SK-N-SH (cell line): ENCODE data around the gene NT5DC3. TPM values are rescaled to one million over a fixed set of nuclear protein-coding genes. Genes with fewer than 3 reads are reported as not detected.

ENCODE experiments used
- CTCF ChIA-PET: fragments of 300-600, 350-600 bp; formaldehyde crosslinking; extraction: SDS; loops from one replicate; lab custom pipeline; 2021; lab: Yijun Ruan, JAX
- POLR2A ChIA-PET: fragments of 350-600 bp; sonication (Branson Sonifier 250); formaldehyde crosslinking; extraction: SDS; loops from one replicate; lab custom pipeline; 2020; ENCODE audit warnings: antibody characterized with exemption, inconsistent platforms; lab: Yijun Ruan, JAX
- DNase-seq: peaks from one replicate; pipeline ENCODE4 v3.0.0; 2012
- H2AFZ ChIP-seq: fragments of 200-600 bp; sonication (generic); 2 replicates; pipeline ENCODE4 v1.8.1; 2016; ENCODE audit warnings: antibody characterized with exemption, mild to moderate bottlenecking, low read depth
- H3F3A ChIP-seq: fragments of 200-600 bp; sonication (generic); replicated peaks from 2 replicates; pipeline ENCODE3; 2016; ENCODE audit warnings: antibody characterized with exemption, mild to moderate bottlenecking; ENCODE audit not compliant: insufficient read depth
- H3K27ac ChIP-seq, 2 experiments: fragments of 200-500 bp in 1 of 2; fragments of 200-600 bp in 1 of 2; sonication (Bioruptor generic) in 1 of 2; sonication (generic), shearing (Covaris generic) in 1 of 2; 2 replicates each; pipeline versions ENCODE4 v1.5.1 to v1.6.1; 2014 to 2016; ENCODE audit warnings: low read depth in 2 of 2, inconsistent platforms in 1 of 2, low read length in 1 of 2, mild to moderate bottlenecking in 1 of 2, mixed read lengths in 1 of 2
- H3K27me3 ChIP-seq: fragments of 200-600 bp; sonication (generic), shearing (Covaris generic); 2 replicates; pipeline ENCODE4 v1.6.1; 2016; ENCODE audit warnings: mixed run types; ENCODE audit not compliant: insufficient read depth
- H3K36me3 ChIP-seq, 2 experiments: fragments of 200-500 bp in 1 of 2; fragments of 200-600 bp in 1 of 2; sonication (Bioruptor generic) in 1 of 2; sonication (generic) in 1 of 2; replicated peaks in 1 of 2; 2 replicates each; pipeline versions ENCODE3 to v1.5.1; 2014 to 2016; ENCODE audit warnings: low read length in 1 of 2, mild to moderate bottlenecking in 1 of 2; ENCODE audit not compliant: insufficient read depth in 2 of 2, control insufficient read depth in 1 of 2
- H3K4me1 ChIP-seq, 2 experiments: fragments of 200-500 bp in 1 of 2; fragments of 200-600 bp in 1 of 2; sonication (Bioruptor generic) in 1 of 2; sonication (generic), shearing (Covaris generic) in 1 of 2; 2 replicates each; pipeline versions ENCODE4 v1.5.1 to v1.6.1; 2014 to 2016; ENCODE audit warnings: low read depth in 1 of 2, low read length in 1 of 2, mixed run types in 1 of 2; ENCODE audit not compliant: insufficient read depth in 2 of 2, control insufficient read depth in 1 of 2
- H3K4me2 ChIP-seq: fragments of 200-600 bp; sonication (generic), shearing (Covaris generic); 2 replicates; pipeline ENCODE4 v1.6.1; 2017; ENCODE audit warnings: mixed run types
- H3K4me3 ChIP-seq, 2 experiments: fragments of 200-500 bp in 1 of 2; fragments of 200-600 bp in 1 of 2; sonication (Bioruptor generic) in 1 of 2; sonication (generic), shearing (Covaris generic) in 1 of 2; 2 replicates each; pipeline versions ENCODE4 v1.5.1 to v1.8.1; 2014 to 2016; ENCODE audit warnings: low read depth in 2 of 2, inconsistent platforms in 1 of 2, low read length in 1 of 2, mild to moderate bottlenecking in 1 of 2, mixed read lengths in 1 of 2, moderate library complexity in 1 of 2
- H3K79me2 ChIP-seq: fragments of 200-600 bp; sonication (generic); 2 replicates; pipeline ENCODE4 v1.8.1; 2017; ENCODE audit warnings: mild to moderate bottlenecking; ENCODE audit not compliant: insufficient read depth
- H3K9ac ChIP-seq: fragments of 200-600 bp; sonication (generic); 2 replicates; pipeline ENCODE4 v1.6.1; 2017; ENCODE audit warnings: mixed run types
- H3K9me2 ChIP-seq: fragments of 200-600 bp; sonication (generic); 2 replicates; pipeline ENCODE4 v1.6.1; 2017; ENCODE audit warnings: mixed run types
- H3K9me3 ChIP-seq: fragments of 200-600 bp; sonication (generic); 2 replicates; pipeline ENCODE4 v1.6.1; 2017; ENCODE audit warnings: mixed run types, mild to moderate bottlenecking, moderate library complexity
- H4K20me1 ChIP-seq: fragments of 200-600 bp; sonication (generic); 2 replicates; pipeline ENCODE4 v1.6.1; 2017; ENCODE audit warnings: mild to moderate bottlenecking, mixed run types; ENCODE audit not compliant: insufficient read depth
- CHD2 ChIP-seq: fragments of 150-350 bp; IDR thresholded peaks from 2 replicates; pipeline ENCODE4 v1.6.1; 2018; ENCODE audit warnings: low read length; ENCODE audit not compliant: partially characterized antibody
- CTCF ChIP-seq: fragments of 200-600 bp; sonication (generic); IDR thresholded peaks from 2 replicates; pipeline ENCODE4 v1.6.1; 2017; ENCODE audit warnings: antibody characterized with exemption, mild to moderate bottlenecking, moderate library complexity
- EP300 ChIP-seq, 2 experiments: IDR thresholded peaks; 2 replicates each; pipeline versions ENCODE4 v1.4.0 to v1.6.1; 2012; ENCODE audit warnings: borderline replicate concordance in 1 of 2, low read depth in 1 of 2, low read length in 1 of 2
- EZH2phosphoT487 ChIP-seq: fragments of 200-600 bp; sonication (generic); IDR thresholded peaks from 2 replicates; pipeline ENCODE4 v1.6.1; 2017; ENCODE audit warnings: low read depth, mixed run types, mild to moderate bottlenecking, antibody characterized with exemption, moderate library complexity, borderline replicate concordance
- FOXJ3 ChIP-seq: sonication (generic); formaldehyde crosslinking; IDR thresholded peaks from 2 replicates; pipeline ENCODE4 v1.5.1; 2020; ENCODE audit warnings: mild to moderate bottlenecking, missing genetic modification reagents
- FOXM1 ChIP-seq: IDR thresholded peaks from 2 replicates; pipeline ENCODE4 v1.4.0; 2012; ENCODE audit warnings: low read depth, mild to moderate bottlenecking
- GABPA ChIP-seq: IDR thresholded peaks from 2 replicates; pipeline ENCODE4 v1.4.0; 2012; ENCODE audit warnings: low read depth, mild to moderate bottlenecking
- IRF3 ChIP-seq: fragments of 150-350 bp; IDR thresholded peaks from 2 replicates; pipeline ENCODE4 v1.6.1; 2016; ENCODE audit warnings: mild to moderate bottlenecking, low read depth, low read length
- JUND ChIP-seq: IDR thresholded peaks from 2 replicates; pipeline ENCODE4 v1.4.0; 2012
- MAX ChIP-seq: IDR thresholded peaks from 2 replicates; pipeline ENCODE4 v1.4.0; 2012; ENCODE audit warnings: low read depth
- NFIC ChIP-seq: IDR thresholded peaks from 2 replicates; pipeline ENCODE4 v1.4.0; 2012; ENCODE audit warnings: borderline replicate concordance
- NRF1 ChIP-seq: IDR thresholded peaks from 2 replicates; pipeline ENCODE4 v1.6.1; 2012; ENCODE audit warnings: low read depth, mild to moderate bottlenecking, low read length
- RCOR1 ChIP-seq: fragments of 150-350 bp; IDR thresholded peaks from 2 replicates; pipeline ENCODE4 v1.6.1; 2017; ENCODE audit warnings: antibody characterized with exemption, low read length
- REST ChIP-seq: IDR thresholded peaks from 2 replicates; pipeline ENCODE4 v1.6.1; 2012; ENCODE audit warnings: mild to moderate bottlenecking, low read depth, low read length, moderate library complexity
- RXRA ChIP-seq: IDR thresholded peaks from 2 replicates; pipeline ENCODE4 v1.4.0; 2012; ENCODE audit warnings: low read depth, mild to moderate bottlenecking, borderline replicate concordance
- SIN3A ChIP-seq: IDR thresholded peaks from 2 replicates; pipeline ENCODE4 v1.6.1; 2012; ENCODE audit warnings: low read depth, mild to moderate bottlenecking, low read length, moderate library complexity, borderline replicate concordance
- TAF1 ChIP-seq: IDR thresholded peaks from 2 replicates; pipeline ENCODE4 v1.6.1; 2012; ENCODE audit warnings: low read depth, mild to moderate bottlenecking, low read length, moderate library complexity, borderline replicate concordance
- TEAD4 ChIP-seq: IDR thresholded peaks from 2 replicates; pipeline ENCODE4 v1.4.0; 2012; ENCODE audit warnings: mild to moderate bottlenecking, borderline replicate concordance; ENCODE audit not compliant: insufficient read depth
- USF2 ChIP-seq: fragments of 150-350 bp; IDR thresholded peaks from 2 replicates; pipeline ENCODE4 v1.6.1; 2017; ENCODE audit warnings: antibody characterized with exemption, low read length, low read depth, borderline replicate concordance
- WGBS: methylation state at CpG from one replicate; pipeline ENCODE4 v1.1.6; 2017; ENCODE audit warnings: low lambda C conversion rate; 5-methylcytosine and 5-hydroxymethylcytosine counted together
- polyA plus RNA-seq, 3 experiments: library from polyadenylated mRNA; depleted of rRNA; stranded (reverse); fragments of >200 nt; gene quantifications; 2 replicates each; pipeline ENCODE4 v1.2.3, GENCODE V29; 2012

The NT5DC3 gene
- polyA plus RNA-seq, 1 of the 3 experiments (the other 2 are of a cell fraction): 11.0 TPM

GRCh38 chr12:103728323-103728722, 112.7 kb downstream of the NT5DC3 start:
- WGBS: 48% methylated on average over 3 of the region's 4 CpGs
- Histone ChIP-seq H3K79me2 (no peaks in the 10 kb centered on the region), H3K9me2 (no peaks in the 10 kb centered on the region), H3K27me3 (no peaks in the 10 kb centered on the region), H3K27ac (no peak overlapping the region), H3K4me3 (no peak overlapping the region), H3F3A (no peaks in the 10 kb centered on the region), H3K36me3 (no peaks in the 10 kb centered on the region), H3K4me1 (no peaks in the 10 kb centered on the region), H2AFZ (no peak overlapping the region), H3K9ac (no peak overlapping the region), H3K9me3 (no peaks in the 10 kb centered on the region), H4K20me1 (no peaks in the 10 kb centered on the region), H3K4me2 (no peak overlapping the region)
- CTCF ChIA-PET: interaction anchor here (0.6 kb wide), 1 partner anchor 14 kb away, joined by 3 read pairs; no protein-coding TSS in a partner anchor
- TF ChIP-seq TEAD4 (no peak), REST (no peak), CTCF (no peak), NFIC (no peak), USF2 (no peak), GABPA (no peak), IRF3 (no peak), MAX (no peak), RCOR1 (no peak), EP300 (IDR thresholded peaks at IDR 0.05; ENCODE audit: borderline replicate concordance in 1 of 2, low read depth in 1 of 2, low read length in 1 of 2) (no peak), JUND (no peak), NRF1 (no peak), EZH2phosphoT487 (no peak), SIN3A (no peak), CHD2 (no peak), RXRA (no peak), TAF1 (no peak), FOXM1 (no peak), FOXJ3 (CRISPR knock-in tag) (no peak)
- DNase-seq: no peak
- POLR2A ChIA-PET: no interaction called here
